Endothelial cell of umbilical vein (primary cell): ENCODE results near the gene AGBL3. TPM values are rescaled to one million over a fixed set of nuclear protein-coding genes. Genes with fewer than 3 reads are reported as not detected.

ENCODE experiments used
- BruUV-seq: library from RNA; stranded (reverse); fragments of 400-500 nt; replicated peaks from 2 replicates; lab custom pipeline; 2021; lab: Mats Ljungman, UMichigan
- CTCF ChIA-PET: fragments of 300-600, 350-600 bp; sonication (Branson Sonifier 250); formaldehyde crosslinking; loops from one replicate; lab custom pipeline; 2021; ENCODE audit warnings: antibody characterized with exemption, inconsistent platforms; lab: Charles Lee
- POLR2A ChIA-PET: fragments of 300-600, 350-600 bp; sonication (Branson Sonifier 250); formaldehyde crosslinking; loops from one replicate; lab custom pipeline; 2021; ENCODE audit warnings: antibody characterized with exemption, inconsistent platforms; lab: Charles Lee
- DNase-seq: peaks from one replicate; pipeline ENCODE4 v3.0.0-alpha.2; 2011; ENCODE audit warnings: low read depth, low spot score
- FAIRE-seq: peaks from 2 replicates; lab custom pipeline; 2011; peaks lifted over from hg19 to GRCh38; lab: Jason Lieb, UNC
- H2AFZ ChIP-seq: 2 replicates; pipeline ENCODE4 v1.6.0; 2012; ENCODE audit warnings: low read depth, low read length, control low read depth, inconsistent platforms
- H3K27ac ChIP-seq: 2 replicates; pipeline ENCODE4 v1.5.1; 2011; ENCODE audit warnings: low read depth, mild to moderate bottlenecking, control low read depth, low read length, moderate library complexity; ENCODE audit not compliant: insufficient read depth
- H3K27me3 ChIP-seq, 2 experiments: 2 replicates each; pipeline versions ENCODE4 v1.6.0 to v1.6.1; 2011; ENCODE audit warnings: low read length in 2 of 2, mixed read lengths in 1 of 2; ENCODE audit not compliant: control insufficient read depth in 2 of 2, insufficient read depth in 2 of 2
- H3K36me3 ChIP-seq, 2 experiments: 2 replicates in 1 of 2; 3 replicates in 1 of 2; pipeline ENCODE4 v1.5.1; 2011; ENCODE audit warnings: low read length in 2 of 2, mild to moderate bottlenecking in 1 of 2, moderate library complexity in 1 of 2; ENCODE audit not compliant: control insufficient read depth in 2 of 2, insufficient read depth in 2 of 2; ENCODE audit errors: extremely low read depth in 1 of 2
- H3K4me1 ChIP-seq: 3 replicates; pipeline ENCODE4 v1.5.1; 2011; ENCODE audit warnings: mild to moderate bottlenecking, low read length; ENCODE audit not compliant: control insufficient read depth, insufficient read depth; ENCODE audit errors: extremely low read depth
- H3K4me2 ChIP-seq: 2 replicates; pipeline ENCODE4 v1.6.1; 2011; ENCODE audit warnings: low read length, control low read depth, mixed read lengths; ENCODE audit not compliant: insufficient read depth
- H3K4me3 ChIP-seq, 3 experiments: fragments of 200-600 bp in 1 of 3; sonication (generic), shearing (Covaris generic) in 1 of 3; replicated peaks in 1 of 3; 2 replicates each; pipeline ENCODE4 v1.5.1; 2011 to 2016; ENCODE audit warnings: control low read depth in 3 of 3, low read length in 3 of 3, mild to moderate bottlenecking in 2 of 3, inconsistent platforms in 1 of 3, low read depth in 1 of 3, moderate library complexity in 1 of 3; ENCODE audit not compliant: insufficient read depth in 1 of 3
- H3K79me2 ChIP-seq: 2 replicates; pipeline ENCODE4 v1.6.0; 2012; ENCODE audit warnings: low read length, inconsistent platforms; ENCODE audit not compliant: control insufficient read depth, insufficient read depth
- H3K9ac ChIP-seq: replicated peaks from 2 replicates; pipeline ENCODE3; 2011; ENCODE audit warnings: low read length, control low read depth; ENCODE audit not compliant: insufficient read depth; ENCODE audit errors: extremely low read depth
- H3K9me1 ChIP-seq: replicated peaks from 3 replicates; pipeline ENCODE4 v1.6.0; 2011; ENCODE audit warnings: mild to moderate bottlenecking, low read length; ENCODE audit not compliant: control insufficient read depth, insufficient read depth; ENCODE audit errors: extremely low read depth
- H3K9me3 ChIP-seq: replicated peaks from 2 replicates; pipeline ENCODE4 v1.5.1; 2012; ENCODE audit warnings: low read length, inconsistent platforms; ENCODE audit not compliant: control insufficient read depth, insufficient read depth
- H4K20me1 ChIP-seq: replicated peaks from 2 replicates; pipeline ENCODE3; 2011; ENCODE audit warnings: mild to moderate bottlenecking, low read length; ENCODE audit not compliant: control insufficient read depth, insufficient read depth; ENCODE audit errors: extremely low read depth
- CTCF ChIP-seq, 2 donors: IDR thresholded peaks; 1 replicate in 1 of 2; 2 replicates in 1 of 2; pipeline ENCODE4 v1.5.1; 2011; ENCODE audit warnings: low read length in 2 of 2, mild to moderate bottlenecking in 2 of 2, moderate library complexity in 2 of 2, control low read depth in 1 of 2, inconsistent platforms in 1 of 2, low read depth in 1 of 2; ENCODE audit not compliant: insufficient read depth in 1 of 2; ENCODE audit errors: extremely low read depth in 1 of 2
- EZH2 ChIP-seq: IDR thresholded peaks from 2 replicates; pipeline ENCODE4 v1.6.1; 2012; ENCODE audit warnings: borderline replicate concordance, low read depth, mild to moderate bottlenecking, moderate library complexity, low read length, inconsistent platforms; ENCODE audit not compliant: severe bottlenecking
- FOS ChIP-seq: IDR thresholded peaks from 2 replicates; pipeline ENCODE4 v1.6.1; 2011; ENCODE audit warnings: mild to moderate bottlenecking, low read length, moderate library complexity, borderline replicate concordance; ENCODE audit not compliant: insufficient read depth
- GATA2 ChIP-seq: IDR thresholded peaks from 2 replicates; pipeline ENCODE4 v1.7.0; 2011; ENCODE audit warnings: low read depth, mild to moderate bottlenecking, moderate library complexity, mixed read lengths, low read length; ENCODE audit not compliant: insufficient read length, insufficient read depth
- JUN ChIP-seq: IDR thresholded peaks from 2 replicates; pipeline ENCODE4 v1.6.1; 2011; ENCODE audit warnings: borderline replicate concordance, low read depth; ENCODE audit not compliant: insufficient read length, insufficient read depth
- MYC ChIP-seq: IDR thresholded peaks from one replicate; pipeline ENCODE4 v1.6.1; 2011; ENCODE audit warnings: mild to moderate bottlenecking, low read depth, low read length
- dilution Hi-C: fragments of 300-500 bp; cut with MboI; formaldehyde crosslinking; loops from one replicate; pipeline ENCODE4 v1.15.0; 2019; ENCODE audit warnings: low sequenced_read_pairs; ENCODE audit not compliant: extremely low pct_ligation_motif_present
- intact Hi-C: fragments of 100-400 bp; cut with micrococcal nuclease; formaldehyde crosslinking; loops from one replicate; pipeline ENCODE4 v1.10.0; 2022
- polyA plus RNA-seq, 4 experiments: library from polyadenylated mRNA; depleted of rRNA in 3 of 4; stranded (reverse) in 3 of 4; unstranded in 1 of 4; fragments of >200 nt; gene quantifications; 2 replicates each; pipeline versions ENCODE4 v1.2.1 to v1.2.3, GENCODE V29; 2011 to 2012; ENCODE audit warnings: missing spikeins in 1 of 4
- total RNA-seq: library from RNA; stranded (reverse); gene quantifications from 2 replicates; pipeline ENCODE4 v1.2.3, GENCODE V29; 2021
- TF ChIP-seq, protein P1 (sequence below): IDR thresholded peaks from 2 replicates; pipeline ENCODE4 v1.6.1; 2011; ENCODE audit not compliant: insufficient read depth, insufficient read length

Gene AGBL3
- total and polyA plus RNA-seq, 2 donors (not counting 3 experiments of a cell fraction or from before 2014, with no cell fraction given), result 0.97 to 3.2 TPM

GRCh38 chr7:135088566-135088965 is 102.3 kb downstream of the AGBL3 start:
- H3K27me3 ChIP-seq, result peaks cover 0 to 6% of the 10 kb centered on the region in 2 experiments
- no TSS peak for BruUV-seq
- no peak overlapping the region for H3K27ac ChIP-seq
- no peaks in the 10 kb centered on the region for H3K9me1 ChIP-seq
- no peaks in the 10 kb centered on the region for H3K79me2 ChIP-seq
- FAIRE-seq, result no peak
- H4K20me1 ChIP-seq, result no peaks in the 10 kb centered on the region
- H2AFZ ChIP-seq, result no peak overlapping the region
- intact Hi-C loops, result no loop called here
- H3K4me2 ChIP-seq, result no peak overlapping the region
- H3K4me3 ChIP-seq, result no peak overlapping the region
- H3K36me3 ChIP-seq, result no peaks in the 10 kb centered on the region
- H3K4me1 ChIP-seq, result no peaks in the 10 kb centered on the region
- dilution Hi-C loops, result no loop called here
- ChIA-PET CTCF (no interaction called here), POLR2A (no interaction called here)
- H3K9me3 ChIP-seq, result no peaks in the 10 kb centered on the region
- TF ChIP-seq JUN (no peak), FOS (no peak), EZH2 (no peak), MYC (no peak), CTCF (IDR thresholded peaks at IDR 0.05; ENCODE audit: extremely low read depth in 1 of 2, insufficient read depth in 1 of 2, low read depth in 1 of 2, low read length in 2 of 2) (no peak), GATA2 (no peak)
- TF ChIP-seq, protein P1, sequence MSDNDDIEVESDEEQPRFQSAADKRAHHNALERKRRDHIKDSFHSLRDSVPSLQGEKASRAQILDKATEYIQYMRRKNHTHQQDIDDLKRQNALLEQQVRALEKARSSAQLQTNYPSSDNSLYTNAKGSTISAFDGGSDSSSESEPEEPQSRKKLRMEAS, result no peak
- no peak for DNase-seq
- no peak overlapping the region for H3K9ac ChIP-seq
